ACC112 (cell line): ENCODE measurements around the gene HTR2C.

Source experiments
- H2AFZ ChIP-seq: fragments of 200-600 bp; sonication (generic); one replicate; pipeline ENCODE4 v1.6.0; 2017; ENCODE audit warnings: antibody characterized with exemption, low read length; ENCODE audit not compliant: unreplicated experiment
- H3K27ac ChIP-seq: fragments of 200-600 bp; sonication (generic); 2 replicates; pipeline ENCODE4 v1.5.1; 2014; ENCODE audit warnings: low read depth, mild to moderate bottlenecking, antibody characterized with exemption, low read length, moderate library complexity
- H3K27me3 ChIP-seq: fragments of 200-600 bp; sonication (generic); 2 replicates; pipeline ENCODE4 v1.6.1; 2014; ENCODE audit warnings: mild to moderate bottlenecking, antibody characterized with exemption, low read length, moderate library complexity, mixed read lengths; ENCODE audit not compliant: insufficient read depth
- H3K36me3 ChIP-seq: fragments of 200-600 bp; sonication (generic); 2 replicates; pipeline ENCODE4 v1.6.1; 2016; ENCODE audit warnings: mild to moderate bottlenecking, antibody characterized with exemption, low read length, moderate library complexity, mixed read lengths; ENCODE audit not compliant: insufficient read depth
- H3K4me1 ChIP-seq: fragments of 200-600 bp; sonication (generic); one replicate; pipeline ENCODE4 v1.6.1; 2016; ENCODE audit warnings: low read length, mixed read lengths; ENCODE audit not compliant: insufficient read depth, unreplicated experiment, control insufficient read depth
- H3K4me3 ChIP-seq: fragments of 200-600 bp; sonication (generic); 2 replicates; pipeline ENCODE4 v1.5.1; 2014; ENCODE audit warnings: mild to moderate bottlenecking, low read depth, low read length
- H3K79me2 ChIP-seq: fragments of 200-600 bp; sonication (generic); one replicate; pipeline ENCODE4 v1.6.0; 2016; ENCODE audit warnings: low read length; ENCODE audit not compliant: control insufficient read depth, unreplicated experiment, insufficient read depth

Gene HTR2C

GRCh38 chrX:114583646-114584374, at the start of gene HTR2C:
Gene HTR2C (plus strand): TSS chrX:114584086. CDS start chrX:114726937, 142,851 bp downstream.
- Histone ChIP-seq H3K27ac (no peak within 1 kb of the TSS), H3K79me2 (no peaks in the 10 kb centered on the region), H3K36me3 (no peaks in the 10 kb centered on the region), H3K27me3 (peaks cover 77% of the 10 kb centered on the region), H3K4me3 (no peak within 1 kb of the TSS), H2AFZ (no peak within 1 kb of the TSS), H3K4me1 (no peaks in the 10 kb centered on the region)

GRCh38 chrX:114580336-114580735, 3.5 kb upstream of the HTR2C start:
- no peak overlapping the region for H2AFZ ChIP-seq
- H3K27ac ChIP-seq: no peak overlapping the region
- peaks cover 61% of the 10 kb centered on the region for H3K27me3 ChIP-seq
- no peaks in the 10 kb centered on the region for H3K79me2 ChIP-seq
- H3K4me1 ChIP-seq: no peaks in the 10 kb centered on the region
- no peaks in the 10 kb centered on the region for H3K36me3 ChIP-seq
- no peak overlapping the region for H3K4me3 ChIP-seq

GRCh38 chrX:114581528-114582263, 2.2 kb upstream of the HTR2C start:
- peaks cover 72% of the 10 kb centered on the region for H3K27me3 ChIP-seq
- H2AFZ ChIP-seq: no peak overlapping the region
- H3K36me3 ChIP-seq: no peaks in the 10 kb centered on the region
- no peak overlapping the region for H3K27ac ChIP-seq
- no peaks in the 10 kb centered on the region for H3K79me2 ChIP-seq
- no peaks in the 10 kb centered on the region for H3K4me1 ChIP-seq
- H3K4me3 ChIP-seq: peak overlapping the region; percentile 25; the same call in 1 of the 2 replicates

GRCh38 chrX:114582264-114582632, 1.6 kb upstream of the HTR2C start:
- no peak overlapping the region for H3K27ac ChIP-seq
- no peaks in the 10 kb centered on the region for H3K36me3 ChIP-seq
- H2AFZ ChIP-seq: no peak overlapping the region
- H3K79me2 ChIP-seq: no peaks in the 10 kb centered on the region
- peaks cover 77% of the 10 kb centered on the region for H3K27me3 ChIP-seq
- no peak overlapping the region for H3K4me3 ChIP-seq
- H3K4me1 ChIP-seq: no peaks in the 10 kb centered on the region

DNA sequence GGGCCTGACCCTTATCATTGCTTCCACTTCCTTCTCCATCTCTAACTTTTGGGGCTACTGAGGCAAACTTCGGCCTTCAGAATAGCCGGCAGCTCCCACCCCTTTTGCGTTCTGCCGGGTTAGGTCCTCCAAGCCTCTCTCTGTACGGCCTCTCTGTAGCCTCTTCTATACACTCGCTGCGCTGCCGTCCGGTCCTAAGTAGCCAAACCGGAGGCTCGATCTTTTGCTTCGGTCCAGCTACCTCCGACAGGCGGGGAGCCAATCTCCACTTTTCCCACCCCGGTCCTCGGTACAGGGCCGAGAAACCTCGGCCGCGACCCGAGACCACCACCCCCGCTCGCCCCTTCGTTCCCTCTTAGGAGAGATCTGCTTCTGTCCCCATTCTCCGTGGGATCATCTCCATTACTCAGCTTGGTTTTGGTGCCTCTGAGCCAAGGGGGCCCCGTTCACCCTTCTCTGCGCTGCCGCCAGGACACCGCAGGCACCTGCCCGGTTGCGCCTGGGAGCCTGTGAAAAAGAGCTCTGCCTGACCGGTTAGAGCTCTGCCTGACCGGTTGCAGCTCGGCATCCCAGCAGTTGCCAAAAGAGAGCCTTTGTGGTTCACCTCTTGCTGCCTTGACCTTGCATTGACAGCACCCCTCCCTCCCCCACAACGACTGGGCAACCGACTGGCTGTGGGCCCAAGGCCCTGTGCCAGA, 1.0 kb upstream of the HTR2C start:
- Histone ChIP-seq H3K4me3 (no peak overlapping the region), H2AFZ (no peak overlapping the region), H3K36me3 (no peaks in the 10 kb centered on the region), H3K4me1 (no peaks in the 10 kb centered on the region), H3K27me3 (peaks cover 77% of the 10 kb centered on the region), H3K27ac (no peak overlapping the region), H3K79me2 (no peaks in the 10 kb centered on the region)

DNA sequence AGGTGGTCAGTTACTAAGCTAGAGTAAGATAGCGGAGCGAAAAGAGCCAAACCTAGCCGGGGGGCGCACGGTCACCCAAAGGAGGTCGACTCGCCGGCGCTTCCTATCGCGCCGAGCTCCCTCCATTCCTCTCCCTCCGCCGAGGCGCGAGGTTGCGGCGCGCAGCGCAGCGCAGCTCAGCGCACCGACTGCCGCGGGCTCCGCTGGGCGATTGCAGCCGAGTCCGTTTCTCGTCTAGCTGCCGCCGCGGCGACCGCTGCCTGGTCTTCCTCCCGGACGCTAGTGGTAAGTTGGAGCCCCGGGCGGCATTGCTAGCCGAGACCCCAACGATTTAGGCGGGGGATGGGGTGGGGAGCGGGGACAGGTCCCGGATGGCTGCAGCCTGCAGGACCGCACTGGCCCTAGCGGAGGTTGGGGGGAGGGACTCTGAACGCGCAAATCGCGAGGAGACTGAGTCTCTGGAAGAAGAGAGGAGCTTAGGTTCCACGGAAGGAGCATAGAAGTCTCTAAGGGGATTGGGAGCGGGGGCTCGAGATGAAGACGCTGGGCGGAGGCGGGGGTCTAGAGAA, 573 bp downstream of the HTR2C start:
- H3K27me3 ChIP-seq: peaks cover 74% of the 10 kb centered on the region
- H3K4me3 ChIP-seq: no peak overlapping the region
- no peak overlapping the region for H3K27ac ChIP-seq
- H2AFZ ChIP-seq: no peak overlapping the region
- H3K4me1 ChIP-seq: no peaks in the 10 kb centered on the region
- H3K79me2 ChIP-seq: no peaks in the 10 kb centered on the region
- H3K36me3 ChIP-seq: no peaks in the 10 kb centered on the region

GRCh38 chrX:114584983-114585842, 1.3 kb downstream of the HTR2C start:
- Histone ChIP-seq H3K27ac (no peak overlapping the region), H3K27me3 (peaks cover 71% of the 10 kb centered on the region), H3K4me1 (no peaks in the 10 kb centered on the region), H2AFZ (no peak overlapping the region), H3K36me3 (no peaks in the 10 kb centered on the region), H3K79me2 (no peaks in the 10 kb centered on the region), H3K4me3 (no peak overlapping the region)

DNA sequence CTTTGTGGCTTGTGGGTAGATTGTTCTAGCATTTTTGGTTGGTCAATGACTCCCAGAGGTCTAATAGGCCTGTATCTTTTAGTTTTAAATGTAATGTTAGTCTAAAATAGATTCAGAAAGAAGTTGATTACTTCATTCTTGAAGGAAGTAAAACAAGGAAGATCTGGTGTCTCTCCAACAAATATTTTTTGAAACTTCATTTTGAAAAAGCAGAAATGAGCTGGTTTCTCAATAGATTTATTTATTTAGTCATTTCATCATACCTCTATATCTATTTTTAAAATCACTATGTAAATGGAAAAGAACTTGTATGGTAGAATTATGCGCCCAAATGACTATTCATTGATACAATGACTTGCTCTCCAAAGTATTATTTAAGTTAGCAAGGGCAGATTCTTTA, 7.2 kb downstream of the HTR2C start:
- Histone ChIP-seq H3K27ac (no peak overlapping the region), H3K4me3 (no peak overlapping the region), H3K4me1 (no peaks in the 10 kb centered on the region), H2AFZ (no peak overlapping the region), H3K79me2 (no peaks in the 10 kb centered on the region), H3K27me3 (peaks cover 12% of the 10 kb centered on the region), H3K36me3 (no peaks in the 10 kb centered on the region)

DNA sequence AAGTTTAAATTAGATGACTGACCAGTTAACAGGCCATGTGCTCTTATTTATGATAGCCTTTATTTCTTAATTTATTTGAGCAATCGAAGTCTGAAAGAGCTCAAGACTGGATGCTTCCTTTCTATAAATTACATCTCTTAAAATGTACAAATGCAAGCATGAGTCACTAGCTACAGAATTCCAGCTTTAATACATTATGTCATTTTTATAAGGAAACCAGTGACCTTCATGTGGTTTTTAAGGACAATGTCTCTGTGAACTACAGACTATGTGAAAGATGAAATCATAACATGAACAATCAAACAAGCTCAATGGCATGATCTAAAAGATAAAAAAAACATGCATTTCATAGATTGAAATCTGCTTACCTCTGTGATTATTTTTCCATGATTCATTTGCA, 15.4 kb downstream of the HTR2C start:
- Histone ChIP-seq H3K4me1 (no peaks in the 10 kb centered on the region), H2AFZ (no peak overlapping the region), H3K27me3 (no peaks in the 10 kb centered on the region), H3K4me3 (no peak overlapping the region), H3K79me2 (no peaks in the 10 kb centered on the region), H3K27ac (no peak overlapping the region), H3K36me3 (no peaks in the 10 kb centered on the region)

- no peaks in the 10 kb centered on the region for H3K79me2 ChIP-seq
- H2AFZ ChIP-seq: no peak overlapping the region
- H3K27ac ChIP-seq: no peak overlapping the region
- no peaks in the 10 kb centered on the region for H3K36me3 ChIP-seq
- no peak overlapping the region for H3K4me3 ChIP-seq
- H3K27me3 ChIP-seq: no peaks in the 10 kb centered on the region
- no peaks in the 10 kb centered on the region for H3K4me1 ChIP-seq
These were observed 16.0 kb downstream of the HTR2C start for GRCh38 chrX:114599911-114600310.
